Caki2 (cell line): Measurements from ENCODE around the gene EIF2AK3. TPM values are rescaled to one million over a fixed set of nuclear protein-coding genes. Genes with fewer than 3 reads are reported as not detected.
"Not testable (repeated sequence)": the region's sequence is repeated elsewhere in the genome, so short reads cannot be mapped to it uniquely, and the experiment has no call there.

ENCODE experiments used
- DNase-seq: peaks from one replicate; pipeline ENCODE4 v3.0.0-alpha.2; 2015; ENCODE audit warnings: low read depth
- in situ Hi-C: cut with HindIII; loops from 2 replicates; pipeline ENCODE4 v1.10.0; 2016; ENCODE audit warnings: low sequenced_read_pairs, low pct_unique_long_range_greater_than_20kb, mixed read lengths
- total RNA-seq: library from RNA; depleted of rRNA; stranded (reverse); fragments of >200 nt; shearing (Covaris generic); gene quantifications from 2 replicates; pipeline ENCODE4 v1.2.3, GENCODE V29; 2014; ENCODE audit warnings: low replicate concordance

The EIF2AK3 gene
- total RNA-seq, 1 experiment from 2014 or later = 17.1 TPM

DNA sequence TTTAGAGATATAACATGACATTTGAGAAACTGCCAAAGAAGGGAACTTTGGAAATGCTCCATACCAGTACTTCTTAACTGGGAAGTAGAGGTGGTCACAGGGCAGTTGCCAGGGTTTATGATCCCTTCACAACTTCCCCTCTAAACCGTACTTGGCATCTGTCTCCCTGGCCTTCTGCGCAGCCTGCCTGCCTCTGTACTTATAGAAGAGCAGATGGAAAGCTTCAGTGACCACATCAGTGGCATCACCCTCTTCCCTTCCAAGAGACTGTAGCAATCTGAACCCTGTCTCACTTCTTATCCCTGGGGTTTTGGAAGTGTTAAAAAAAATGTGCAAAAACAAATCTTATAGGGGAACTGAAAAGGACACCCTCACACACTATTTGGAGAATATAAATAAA lies 64.1 kb downstream of the EIF2AK3 start:
- no peak for DNase-seq
- in situ Hi-C loops = loop anchor here (25.0 kb wide), 1 partner anchor 99 kb away; no protein-coding TSS in a partner anchor

DNA sequence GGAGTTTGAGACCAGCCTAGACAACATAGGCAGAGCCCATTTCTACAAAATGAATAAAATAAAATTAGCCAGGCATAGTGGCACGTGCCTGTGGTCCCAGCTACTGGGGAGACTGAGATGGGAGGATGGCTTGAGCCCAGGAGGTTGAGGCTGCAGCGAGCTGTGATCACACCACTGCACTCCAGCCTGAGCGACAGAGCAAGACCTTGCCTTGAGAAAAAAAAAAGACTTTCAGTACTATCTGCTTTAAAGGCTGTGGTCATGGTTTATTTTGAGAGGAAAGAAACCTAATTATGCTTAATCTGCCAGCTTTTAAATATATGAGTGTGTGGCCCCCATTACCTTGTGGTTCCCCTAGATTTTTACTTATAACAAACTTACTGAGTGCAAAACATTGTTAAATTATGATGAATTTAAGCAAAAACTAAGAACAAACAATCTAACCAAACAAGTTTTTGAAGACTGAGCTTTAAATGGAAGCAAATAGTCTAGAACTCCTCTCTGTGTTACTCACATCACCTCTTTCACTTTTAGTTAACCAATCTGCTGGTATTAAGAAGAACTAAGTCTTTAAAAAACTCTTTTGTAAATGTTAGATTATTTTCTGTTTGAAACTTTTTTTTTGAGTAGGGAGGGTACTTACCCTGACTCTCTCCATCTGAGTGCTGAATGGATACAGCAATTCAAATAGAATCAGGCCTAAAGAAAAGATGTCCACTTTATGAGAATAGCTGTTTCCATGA lies 65.4 kb downstream of the EIF2AK3 start:
- in situ Hi-C loops = loop anchor here (25.0 kb wide), 1 partner anchor 100 kb away; no protein-coding TSS in a partner anchor
- DNase-seq = no peak

DNA sequence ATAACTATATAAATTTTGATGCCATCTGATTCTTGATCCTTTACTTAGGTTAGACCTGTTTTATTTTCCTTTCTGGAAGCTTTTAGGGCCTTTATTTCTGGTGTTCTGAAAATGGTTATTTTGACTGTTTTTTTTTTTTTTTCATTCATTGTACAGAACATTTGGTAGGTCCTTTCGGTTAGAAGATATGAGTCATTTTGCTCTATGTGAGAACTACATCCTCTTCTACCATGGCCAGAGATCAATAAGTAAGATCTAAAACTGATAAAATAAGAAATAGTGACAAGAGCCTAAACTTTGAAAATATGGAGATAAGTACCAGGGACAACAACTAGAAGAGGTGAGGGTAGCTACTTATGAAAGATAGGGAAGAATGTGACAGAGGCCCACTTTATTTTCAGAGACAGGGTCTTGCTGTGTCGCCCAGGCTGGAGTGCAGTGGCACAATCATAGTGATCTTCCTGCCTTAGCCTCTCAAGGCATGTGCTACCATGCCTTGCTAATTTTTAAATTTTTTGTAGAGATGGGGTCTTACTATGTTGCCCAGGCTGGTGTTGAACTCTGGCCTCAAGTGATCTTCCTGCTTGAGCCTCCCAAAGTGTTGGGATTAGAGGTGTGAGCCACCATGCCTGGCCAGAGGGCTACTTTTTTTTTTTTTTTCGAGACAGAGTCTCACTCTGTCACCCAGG lies 66.5 kb downstream of the EIF2AK3 start:
- no peak for DNase-seq
- in situ Hi-C loops = loop anchor here (25.0 kb wide), 1 partner anchor 102 kb away; no protein-coding TSS in a partner anchor

DNA sequence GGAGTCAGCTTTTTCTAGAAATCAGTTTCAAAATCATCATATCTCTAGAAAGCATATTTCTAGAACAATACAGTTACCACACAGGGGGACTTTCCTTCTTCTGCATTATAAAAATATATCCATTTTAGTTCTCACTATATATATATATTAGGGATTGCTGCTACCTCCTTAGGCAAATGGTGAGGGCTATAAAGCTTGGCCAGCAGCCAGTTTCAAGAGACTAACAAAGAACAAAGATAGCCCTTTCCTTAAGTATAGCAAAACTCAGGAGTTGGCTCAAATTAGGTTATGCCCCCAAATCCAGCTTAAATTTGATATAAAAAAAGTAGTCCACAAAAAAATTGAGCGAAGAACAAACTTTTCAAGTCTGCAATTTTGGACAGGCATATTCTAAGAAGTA lies 70.0 kb downstream of the EIF2AK3 start:
- in situ Hi-C loops = loop anchor here (25.0 kb wide), 1 partner anchor 105 kb away; no protein-coding TSS in a partner anchor
- no peak for DNase-seq

DNA sequence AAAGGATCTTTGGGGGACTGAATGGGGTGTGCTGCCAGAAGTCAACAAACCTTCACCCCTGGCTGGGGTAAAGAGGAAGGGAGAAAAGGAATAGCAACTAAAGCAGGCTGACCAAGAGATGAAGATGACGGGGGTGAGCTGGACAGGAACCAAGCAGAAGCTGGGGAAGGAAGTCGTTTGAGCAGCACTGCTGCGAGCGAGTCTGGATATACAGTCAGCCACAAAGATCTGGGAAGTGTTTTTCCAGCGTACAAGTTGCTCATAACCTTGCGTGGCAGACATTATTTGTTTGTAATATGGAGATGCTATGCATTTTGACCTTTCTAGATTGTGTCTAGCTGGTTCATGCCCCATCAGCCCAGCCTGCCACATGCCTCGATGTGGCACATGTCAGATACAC lies 71.2 kb downstream of the EIF2AK3 start:
- no peak for DNase-seq
- in situ Hi-C loops = loop anchor here (25.0 kb wide), 1 partner anchor 106 kb away; no protein-coding TSS in a partner anchor

DNA sequence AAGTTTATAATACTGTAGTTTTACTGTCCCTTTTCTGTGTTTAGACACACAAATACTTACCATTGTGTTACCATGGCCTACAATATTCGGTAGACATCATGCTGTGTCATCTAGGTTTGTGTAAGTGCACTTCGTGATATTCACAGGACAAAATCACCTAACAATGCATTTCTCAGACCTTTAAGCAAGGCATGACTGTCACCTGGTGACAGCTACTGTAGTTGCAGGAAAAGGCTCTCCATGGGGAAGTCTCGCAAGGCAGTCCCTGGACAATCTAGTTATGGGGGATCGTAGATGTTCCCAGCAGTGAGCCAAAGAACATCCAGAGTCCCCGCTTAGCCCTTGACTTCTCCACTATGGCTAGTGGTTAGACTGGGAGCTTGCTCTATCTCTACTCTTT lies 73.1 kb downstream of the EIF2AK3 start:
- in situ Hi-C loops = loop anchor here (25.0 kb wide), 1 partner anchor 108 kb away; no protein-coding TSS in a partner anchor
- DNase-seq = peak; percentile 14

DNA sequence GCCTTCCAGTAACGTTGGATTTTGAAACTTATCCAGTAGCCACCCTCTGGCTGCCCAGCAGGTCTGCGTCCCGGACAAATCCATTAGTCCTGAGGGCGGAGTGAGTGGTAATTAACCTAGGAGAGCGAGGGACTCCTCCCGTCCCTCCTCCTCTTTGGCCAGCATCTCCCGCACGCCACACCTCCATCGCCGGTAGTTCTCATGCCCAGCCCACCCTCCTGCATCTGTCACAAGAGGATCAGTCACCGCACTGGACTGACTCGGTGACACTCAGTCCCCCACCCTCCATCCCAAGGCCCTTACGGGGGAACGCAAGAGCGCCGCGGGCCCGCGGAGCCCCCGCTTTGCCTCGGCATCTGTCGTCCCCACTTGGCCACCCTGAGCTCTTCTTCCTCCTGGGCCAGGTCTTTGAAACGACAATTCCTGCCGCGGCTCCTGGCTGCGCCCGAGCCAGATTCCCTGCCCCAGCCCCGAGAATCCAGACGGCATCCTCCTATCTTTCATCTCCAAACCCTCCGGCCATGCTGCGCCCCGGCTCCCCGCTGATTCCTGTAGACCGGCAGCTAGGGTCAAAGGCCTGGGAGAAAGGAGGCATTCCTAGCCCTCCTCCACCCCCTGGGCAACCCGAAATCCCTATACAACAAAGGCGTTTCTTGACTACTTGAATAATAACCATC lies 77.5 kb downstream of the EIF2AK3 start:
- in situ Hi-C loops = loop anchor here (25.0 kb wide), 1 partner anchor 113 kb away; no protein-coding TSS in a partner anchor
- no peak for DNase-seq

DNA sequence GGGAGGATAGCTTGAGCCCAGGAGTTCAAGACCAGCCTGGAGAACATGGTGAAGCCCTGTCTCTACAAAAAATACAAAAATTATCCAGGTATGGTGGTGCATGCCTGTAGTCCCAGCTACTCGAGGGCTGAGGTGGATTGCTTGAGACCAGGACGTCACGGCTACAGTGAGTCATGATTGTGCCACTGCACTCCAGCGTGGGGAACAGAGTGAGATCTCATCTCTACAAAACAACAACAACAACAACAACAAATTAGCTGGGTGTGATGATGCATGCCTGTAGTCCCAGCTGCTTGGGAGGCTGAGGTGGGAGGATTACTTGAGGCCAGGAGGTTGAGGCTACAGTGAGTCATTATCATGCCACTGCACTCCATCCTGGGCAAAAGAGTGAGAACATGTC lies 81.0 kb downstream of the EIF2AK3 start:
- DNase-seq, in situ Hi-C loops: not testable (repeated sequence)

DNA sequence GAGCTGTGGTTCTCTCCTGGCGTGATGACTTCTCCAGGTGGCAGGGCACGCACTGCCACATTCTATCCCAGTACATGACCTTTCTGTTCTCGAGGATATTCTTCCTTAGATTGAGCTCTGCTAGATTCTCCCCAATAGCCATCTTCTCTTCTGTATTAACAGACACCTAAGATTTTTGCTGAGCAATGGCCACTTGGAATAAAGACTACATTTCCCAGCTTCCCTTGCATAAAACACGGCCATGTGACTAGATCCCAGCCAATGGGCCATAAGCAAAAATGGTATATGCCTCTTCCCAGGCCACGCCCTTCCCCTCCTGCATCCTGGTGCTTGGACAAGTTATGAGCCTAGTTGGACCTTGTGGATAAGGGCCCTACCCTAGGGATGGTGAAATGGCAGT lies 82.1 kb downstream of the EIF2AK3 start:
- in situ Hi-C loops = no loop called here
- peak; percentile 55 for DNase-seq

DNA sequence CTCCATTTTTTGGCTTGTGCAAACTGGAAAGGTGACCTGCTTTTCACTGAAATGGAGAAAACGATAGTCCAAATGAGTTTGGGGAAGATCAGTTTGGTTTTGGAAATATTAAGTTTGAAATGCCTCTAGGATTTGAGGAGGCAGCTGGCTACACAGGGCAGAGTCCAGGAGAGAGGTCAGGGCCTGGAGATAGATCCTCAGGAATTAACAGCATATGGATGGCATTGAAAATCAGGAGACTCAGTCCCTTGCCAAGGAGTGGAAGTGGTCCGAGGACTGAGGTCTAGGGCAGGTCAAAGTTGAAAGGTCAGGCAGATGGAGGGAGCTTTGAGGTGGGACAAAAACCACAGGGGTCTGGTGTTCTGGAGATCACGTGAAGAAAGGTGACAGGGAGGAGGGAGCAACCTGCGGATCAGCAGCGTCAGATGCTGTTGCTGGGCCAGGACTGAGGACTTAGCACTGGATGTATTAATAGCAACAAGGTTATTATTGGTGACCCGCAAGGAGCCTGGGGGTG lies 83.7 kb downstream of the EIF2AK3 start:
- in situ Hi-C loops = no loop called here

DNA sequence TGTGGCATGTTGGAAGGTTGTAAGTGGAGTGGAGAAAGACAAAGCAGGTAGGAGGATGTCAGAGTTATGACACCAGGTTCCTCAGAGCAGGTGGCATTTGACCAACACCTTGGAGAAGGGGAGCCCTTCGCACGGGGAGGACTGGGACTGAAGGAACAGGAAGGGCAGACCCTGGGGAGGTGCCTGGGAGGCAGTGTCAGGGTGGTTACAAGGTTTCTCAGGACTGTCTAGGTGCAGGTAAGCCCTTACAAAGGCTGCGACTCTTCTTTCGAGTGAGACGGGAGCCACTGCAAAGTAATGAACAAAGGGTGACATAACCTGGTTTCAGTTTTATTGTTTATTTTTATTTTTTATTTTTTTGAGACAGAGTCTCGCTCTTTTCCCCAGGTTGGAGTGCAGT lies 84.6 kb downstream of the EIF2AK3 start:
- no peak for DNase-seq
- in situ Hi-C loops = no loop called here

More for the DNA sequence above, 83.7 kb downstream of the EIF2AK3 start:
- no peak for DNase-seq

DNA sequence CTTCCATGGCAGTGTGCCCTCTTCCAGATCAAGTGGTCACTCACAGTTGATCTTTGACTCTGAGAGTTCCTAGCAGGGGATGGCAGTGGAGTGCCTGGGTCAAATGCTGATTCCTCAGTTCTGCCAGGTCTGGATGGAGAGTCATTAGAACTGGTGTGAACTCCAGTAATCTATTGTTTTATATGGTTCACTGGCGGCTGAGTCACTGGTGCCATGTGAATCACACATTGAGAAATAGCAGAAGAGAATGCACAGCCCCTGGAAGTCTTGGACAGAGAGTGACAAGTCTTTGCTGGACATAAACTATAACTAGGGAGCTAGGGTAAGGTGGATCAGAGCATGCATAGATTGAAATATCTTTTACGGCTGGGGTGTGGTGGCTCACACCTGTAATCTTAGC lies 86.9 kb downstream of the EIF2AK3 start:
- in situ Hi-C loops = no loop called here
- DNase-seq = peak; percentile 68

DNA sequence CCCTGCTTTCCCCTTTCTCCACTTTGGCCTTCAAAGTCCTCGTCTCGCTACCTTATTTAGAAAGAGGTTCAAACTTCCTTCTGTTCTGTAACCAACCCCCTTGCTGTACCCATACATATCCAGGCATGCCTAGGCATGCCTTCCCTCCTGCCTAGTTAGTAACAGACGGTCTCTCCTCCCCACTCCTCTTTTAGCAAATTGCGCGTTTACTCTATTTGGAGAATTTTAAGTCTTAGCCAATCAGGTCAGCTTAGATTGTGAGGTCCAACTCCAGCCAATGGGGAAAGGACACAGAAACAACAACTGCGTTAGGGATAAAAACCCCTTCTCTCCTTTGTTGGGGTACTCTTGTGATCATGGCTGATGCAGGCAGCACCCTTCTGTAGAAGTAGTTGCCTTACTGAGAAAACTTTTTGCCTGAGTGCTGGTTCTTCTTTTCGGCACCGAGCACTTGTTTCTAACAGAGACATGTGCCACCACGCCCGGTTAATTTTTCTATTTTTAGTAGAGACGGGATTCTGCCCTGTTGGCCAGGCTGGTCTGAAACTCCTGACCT lies 88.8 kb downstream of the EIF2AK3 start:
- no peak for DNase-seq
- in situ Hi-C loops = no loop called here

DNA sequence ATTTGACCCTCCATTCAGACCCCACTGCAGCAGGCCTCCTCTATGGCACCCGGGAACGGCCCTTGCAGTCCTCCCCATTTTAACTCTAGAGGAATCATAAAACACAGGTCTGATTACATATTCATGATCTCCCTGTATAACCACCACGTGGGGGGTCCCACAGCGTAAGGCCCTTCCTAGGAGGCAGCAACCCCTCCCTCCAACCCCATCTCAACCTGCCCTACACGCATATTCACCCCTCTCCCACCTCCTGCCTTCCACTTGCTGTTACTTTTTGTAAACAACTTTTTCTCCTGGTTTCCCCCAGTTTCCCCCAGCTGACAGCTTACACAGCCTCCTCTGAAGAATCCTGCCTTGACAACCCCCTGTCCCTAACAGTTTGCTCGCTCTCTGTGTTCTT lies 89.6 kb downstream of the EIF2AK3 start:
- in situ Hi-C loops = no loop called here
- DNase-seq = no peak

DNA sequence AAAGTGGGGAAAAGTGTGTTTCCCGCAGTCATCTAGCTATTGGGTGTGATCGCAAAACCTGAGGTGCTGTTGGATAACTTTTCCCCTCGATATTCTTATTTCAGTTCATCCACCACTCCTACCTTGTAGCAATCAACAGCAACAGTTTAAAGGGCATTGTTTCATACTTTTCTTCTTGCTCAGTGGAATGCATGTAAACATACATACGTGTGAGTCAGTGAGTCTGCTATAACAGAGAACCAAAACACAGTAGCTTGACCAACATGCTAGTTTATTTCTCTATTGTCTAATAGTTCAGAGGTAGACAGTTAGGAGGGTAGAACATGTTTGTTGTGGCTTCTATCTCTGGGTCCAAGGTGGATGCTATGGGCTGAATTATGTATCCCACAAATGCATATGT lies 97.2 kb downstream of the EIF2AK3 start:
- in situ Hi-C loops = no loop called here
- DNase-seq = no peak

DNA sequence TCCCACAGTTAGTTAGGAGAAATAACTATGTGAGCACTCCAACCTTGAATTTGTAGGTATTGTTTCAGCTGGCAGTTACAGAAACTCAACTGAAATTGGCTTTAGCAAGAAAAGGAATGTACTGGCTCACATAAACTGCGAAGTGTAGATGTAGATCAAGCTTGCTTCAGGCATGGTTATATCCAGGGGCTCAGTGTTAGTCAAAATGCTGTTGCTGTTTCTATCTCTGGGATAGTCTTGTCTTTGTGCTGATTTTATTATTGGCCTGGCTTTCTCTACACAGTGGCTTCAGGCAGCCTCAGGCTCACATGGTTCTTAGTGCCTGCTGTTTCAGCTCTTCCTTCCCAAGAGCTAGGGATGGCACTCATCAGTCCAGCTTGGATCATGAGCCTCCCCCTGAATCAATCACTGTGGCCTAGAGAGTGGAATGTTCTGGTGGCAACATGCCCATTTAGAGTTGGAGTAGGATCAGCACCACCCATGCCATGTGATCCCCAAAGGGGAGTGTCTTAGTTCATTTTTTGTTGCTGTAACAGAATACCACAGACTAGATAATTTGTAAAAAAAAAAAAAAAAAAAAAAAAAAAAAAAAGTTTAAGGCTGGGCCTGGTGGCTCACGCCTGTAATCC lies 105.7 kb downstream of the EIF2AK3 start:
- no peak for DNase-seq
- in situ Hi-C loops = no loop called here

DNA sequence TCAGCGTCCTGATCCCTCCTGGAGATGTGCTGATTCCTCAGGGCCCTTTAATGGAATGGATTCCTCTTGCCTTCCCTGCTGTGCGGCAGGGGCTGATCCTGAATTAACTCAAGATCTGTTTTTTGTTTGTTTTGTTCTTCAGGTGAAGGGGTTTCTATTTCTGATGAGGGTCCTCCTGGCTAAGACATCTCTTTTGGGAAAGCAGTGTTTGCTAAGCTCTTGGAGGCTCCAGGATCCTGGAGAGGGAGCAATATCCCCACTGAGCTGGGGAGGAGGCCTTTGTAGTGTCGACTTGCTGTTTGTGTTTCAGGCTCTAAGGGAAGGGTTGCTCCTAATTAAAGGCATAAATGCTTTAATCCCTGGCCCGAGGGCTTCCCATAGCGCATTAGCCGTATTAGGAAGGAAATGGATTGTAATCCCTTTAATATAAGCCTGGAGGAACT lies 109.5 kb downstream of the EIF2AK3 start:
- in situ Hi-C loops = no loop called here

More for the DNA sequence above, 109.5 kb downstream of the EIF2AK3 start:
- no peak for DNase-seq
